Panc1 (cell line): ENCODE data around the gene ITGA8.

Experiments
- TCF7L2 ChIP-seq: IDR thresholded peaks from 2 replicates; pipeline ENCODE4 v1.6.1; 2011; ENCODE audit warnings: mild to moderate bottlenecking, low read depth, low read length, inconsistent platforms
- TF ChIP-seq, protein P1 (sequence below), 2 experiments: IDR thresholded peaks; 2 replicates each; pipeline ENCODE4 v1.6.1; 2011 to 2012; ENCODE audit warnings: low read depth in 2 of 2, control low read depth in 1 of 2, low read length in 1 of 2, mild to moderate bottlenecking in 1 of 2, moderate library complexity in 1 of 2; ENCODE audit not compliant: insufficient read depth in 1 of 2
- TF ChIP-seq, protein P2 (sequence below): fragments of 450-650 bp; IDR thresholded peaks from 2 replicates; pipeline ENCODE4 v1.5.1; 2017; ENCODE audit warnings: mild to moderate bottlenecking

DNA sequence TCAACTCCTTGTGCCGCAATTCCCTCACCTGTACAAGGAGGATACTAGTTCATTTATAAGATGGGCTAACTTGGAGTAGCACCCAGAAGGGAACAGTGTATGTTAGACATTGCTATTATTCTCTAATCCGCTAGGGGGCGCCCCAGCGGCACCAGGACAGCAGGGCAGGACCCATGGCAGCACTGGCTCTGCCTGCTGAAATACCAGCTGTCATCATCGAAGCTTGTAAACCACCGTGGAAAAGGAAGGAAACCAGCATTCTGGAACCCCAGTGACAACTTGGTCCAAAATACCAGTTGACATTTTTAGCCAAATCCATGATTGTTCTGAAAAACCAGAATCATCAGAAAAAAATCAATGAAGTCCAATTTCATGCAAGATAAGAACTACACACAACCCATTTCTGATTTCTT lies 134.4 kb downstream of the ITGA8 start:
- TF ChIP-seq, protein P1, sequence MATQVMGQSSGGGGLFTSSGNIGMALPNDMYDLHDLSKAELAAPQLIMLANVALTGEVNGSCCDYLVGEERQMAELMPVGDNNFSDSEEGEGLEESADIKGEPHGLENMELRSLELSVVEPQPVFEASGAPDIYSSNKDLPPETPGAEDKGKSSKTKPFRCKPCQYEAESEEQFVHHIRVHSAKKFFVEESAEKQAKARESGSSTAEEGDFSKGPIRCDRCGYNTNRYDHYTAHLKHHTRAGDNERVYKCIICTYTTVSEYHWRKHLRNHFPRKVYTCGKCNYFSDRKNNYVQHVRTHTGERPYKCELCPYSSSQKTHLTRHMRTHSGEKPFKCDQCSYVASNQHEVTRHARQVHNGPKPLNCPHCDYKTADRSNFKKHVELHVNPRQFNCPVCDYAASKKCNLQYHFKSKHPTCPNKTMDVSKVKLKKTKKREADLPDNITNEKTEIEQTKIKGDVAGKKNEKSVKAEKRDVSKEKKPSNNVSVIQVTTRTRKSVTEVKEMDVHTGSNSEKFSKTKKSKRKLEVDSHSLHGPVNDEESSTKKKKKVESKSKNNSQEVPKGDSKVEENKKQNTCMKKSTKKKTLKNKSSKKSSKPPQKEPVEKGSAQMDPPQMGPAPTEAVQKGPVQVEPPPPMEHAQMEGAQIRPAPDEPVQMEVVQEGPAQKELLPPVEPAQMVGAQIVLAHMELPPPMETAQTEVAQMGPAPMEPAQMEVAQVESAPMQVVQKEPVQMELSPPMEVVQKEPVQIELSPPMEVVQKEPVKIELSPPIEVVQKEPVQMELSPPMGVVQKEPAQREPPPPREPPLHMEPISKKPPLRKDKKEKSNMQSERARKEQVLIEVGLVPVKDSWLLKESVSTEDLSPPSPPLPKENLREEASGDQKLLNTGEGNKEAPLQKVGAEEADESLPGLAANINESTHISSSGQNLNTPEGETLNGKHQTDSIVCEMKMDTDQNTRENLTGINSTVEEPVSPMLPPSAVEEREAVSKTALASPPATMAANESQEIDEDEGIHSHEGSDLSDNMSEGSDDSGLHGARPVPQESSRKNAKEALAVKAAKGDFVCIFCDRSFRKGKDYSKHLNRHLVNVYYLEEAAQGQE (IDR thresholded peaks at IDR 0.05; ENCODE audit: insufficient read depth in 1 of 2, low read depth in 2 of 2, low read length in 1 of 2): no peak
- TF ChIP-seq, protein P2, sequence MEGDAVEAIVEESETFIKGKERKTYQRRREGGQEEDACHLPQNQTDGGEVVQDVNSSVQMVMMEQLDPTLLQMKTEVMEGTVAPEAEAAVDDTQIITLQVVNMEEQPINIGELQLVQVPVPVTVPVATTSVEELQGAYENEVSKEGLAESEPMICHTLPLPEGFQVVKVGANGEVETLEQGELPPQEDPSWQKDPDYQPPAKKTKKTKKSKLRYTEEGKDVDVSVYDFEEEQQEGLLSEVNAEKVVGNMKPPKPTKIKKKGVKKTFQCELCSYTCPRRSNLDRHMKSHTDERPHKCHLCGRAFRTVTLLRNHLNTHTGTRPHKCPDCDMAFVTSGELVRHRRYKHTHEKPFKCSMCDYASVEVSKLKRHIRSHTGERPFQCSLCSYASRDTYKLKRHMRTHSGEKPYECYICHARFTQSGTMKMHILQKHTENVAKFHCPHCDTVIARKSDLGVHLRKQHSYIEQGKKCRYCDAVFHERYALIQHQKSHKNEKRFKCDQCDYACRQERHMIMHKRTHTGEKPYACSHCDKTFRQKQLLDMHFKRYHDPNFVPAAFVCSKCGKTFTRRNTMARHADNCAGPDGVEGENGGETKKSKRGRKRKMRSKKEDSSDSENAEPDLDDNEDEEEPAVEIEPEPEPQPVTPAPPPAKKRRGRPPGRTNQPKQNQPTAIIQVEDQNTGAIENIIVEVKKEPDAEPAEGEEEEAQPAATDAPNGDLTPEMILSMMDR: peak; percentile 78
- TF ChIP-seq TCF7L2: no peak
